HEK293T (cell line): Measurements from ENCODE around the gene C5orf15.

Experiments used
- CTCF ChIA-PET: fragments of 350-600 bp; formaldehyde crosslinking; extraction: SDS; loops from one replicate; lab custom pipeline; 2021; ENCODE audit warnings: antibody characterized with exemption, inconsistent platforms; lab: Yijun Ruan, JAX
- POLR2A ChIA-PET: fragments of 350-600 bp; formaldehyde crosslinking; extraction: SDS; loops from one replicate; lab custom pipeline; 2020; ENCODE audit warnings: antibody characterized with exemption, inconsistent platforms; lab: Yijun Ruan, JAX
- DNase-seq: peaks from one replicate; pipeline ENCODE4 v3.0.0; 2012; ENCODE audit warnings: mixed read lengths; ENCODE audit errors: extremely low spot score
- ARNT ChIP-seq: fragments of 450-650 bp; IDR thresholded peaks from 2 replicates; pipeline ENCODE4 v1.6.1; 2017; ENCODE audit warnings: mild to moderate bottlenecking
- BHLHE40 ChIP-seq: fragments of 450-650 bp; IDR thresholded peaks from 2 replicates; pipeline ENCODE4 v1.6.1; 2016; ENCODE audit warnings: mild to moderate bottlenecking, moderate library complexity, borderline replicate concordance
- CTBP1 ChIP-seq: fragments of 450-650 bp; IDR thresholded peaks from 2 replicates; pipeline ENCODE4 v1.6.1; 2016; ENCODE audit warnings: borderline replicate concordance
- ELF4 ChIP-seq: fragments of 450-650 bp; IDR thresholded peaks from 2 replicates; pipeline ENCODE4 v1.6.1; 2017; ENCODE audit warnings: antibody characterized with exemption
- FOXA1 ChIP-seq: fragments of 450-650 bp; IDR thresholded peaks from 2 replicates; pipeline ENCODE4 v1.6.1; 2016; ENCODE audit warnings: mild to moderate bottlenecking
- FOXK2 ChIP-seq: fragments of 450-650 bp; IDR thresholded peaks from 2 replicates; pipeline ENCODE4 v1.6.1; 2016; ENCODE audit warnings: mild to moderate bottlenecking
- FOXM1 ChIP-seq: fragments of 450-650 bp; IDR thresholded peaks from 2 replicates; pipeline ENCODE4 v1.6.1; 2017; ENCODE audit warnings: mild to moderate bottlenecking, borderline replicate concordance
- HDGF ChIP-seq: fragments of 450-650 bp; IDR thresholded peaks from 2 replicates; pipeline ENCODE4 v1.6.1; 2017; ENCODE audit warnings: antibody characterized with exemption, borderline replicate concordance
- L3MBTL2 ChIP-seq: fragments of 450-650 bp; conservative IDR thresholded peaks from 2 replicates; pipeline ENCODE4 v1.6.1; 2016; ENCODE audit warnings: mild to moderate bottlenecking
- LEF1 ChIP-seq: fragments of 450-650 bp; IDR thresholded peaks from 2 replicates; pipeline ENCODE4 v1.6.1; 2017; ENCODE audit warnings: mild to moderate bottlenecking, borderline replicate concordance
- NFRKB ChIP-seq: fragments of 450-650 bp; IDR thresholded peaks from 2 replicates; pipeline ENCODE4 v1.6.1; 2016; ENCODE audit warnings: mild to moderate bottlenecking, moderate library complexity
- SP1 ChIP-seq: fragments of 450-650 bp; IDR thresholded peaks from 2 replicates; pipeline ENCODE4 v1.6.1; 2017
- SUZ12 ChIP-seq: fragments of 450-650 bp; IDR thresholded peaks from 2 replicates; pipeline ENCODE4 v1.6.1; 2016; ENCODE audit warnings: mild to moderate bottlenecking
- TARDBP ChIP-seq: fragments of 450-650 bp; IDR thresholded peaks from 2 replicates; pipeline ENCODE4 v1.6.1; 2016
- ZNF384 ChIP-seq: fragments of 450-650 bp; IDR thresholded peaks from 2 replicates; pipeline ENCODE4 v1.6.1; 2016
- TF ChIP-seq, protein P1 (sequence below): fragments of 450-650 bp; IDR thresholded peaks from 2 replicates; pipeline ENCODE4 v1.6.1; 2016

The C5orf15 gene

GRCh38 chr5:133995341-133995740 is 26.9 kb upstream of the C5orf15 start:
- TF ChIP-seq, protein P1, sequence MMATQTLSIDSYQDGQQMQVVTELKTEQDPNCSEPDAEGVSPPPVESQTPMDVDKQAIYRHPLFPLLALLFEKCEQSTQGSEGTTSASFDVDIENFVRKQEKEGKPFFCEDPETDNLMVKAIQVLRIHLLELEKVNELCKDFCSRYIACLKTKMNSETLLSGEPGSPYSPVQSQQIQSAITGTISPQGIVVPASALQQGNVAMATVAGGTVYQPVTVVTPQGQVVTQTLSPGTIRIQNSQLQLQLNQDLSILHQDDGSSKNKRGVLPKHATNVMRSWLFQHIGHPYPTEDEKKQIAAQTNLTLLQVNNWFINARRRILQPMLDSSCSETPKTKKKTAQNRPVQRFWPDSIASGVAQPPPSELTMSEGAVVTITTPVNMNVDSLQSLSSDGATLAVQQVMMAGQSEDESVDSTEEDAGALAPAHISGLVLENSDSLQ = no peak
- no peak for TF ChIP-seq SP1
- no peak for TF ChIP-seq LEF1
- no peak for TF ChIP-seq TARDBP
- TF ChIP-seq NFRKB = no peak
- no peak for TF ChIP-seq ELF4
- TF ChIP-seq L3MBTL2 = no peak
- TF ChIP-seq FOXA1 = no peak
- TF ChIP-seq BHLHE40 = no peak
- TF ChIP-seq HDGF = no peak
- no peak for TF ChIP-seq ZNF384
- no peak for TF ChIP-seq SUZ12
- no peak for TF ChIP-seq CTBP1
- ChIA-PET POLR2A (interaction anchor here (1.7 to 2.8 kb wide), 2 partner anchors 9 kb away, joined by 5 to 19 read pairs; partner anchors contain the start of gene VDAC1), CTCF (interaction anchor here (1.1 to 3.3 kb wide), 3 partner anchors 13 to 64 kb away, joined by 3 to 20 read pairs (median 12); no protein-coding TSS in a partner anchor)
- DNase-seq = no peak

DNA sequence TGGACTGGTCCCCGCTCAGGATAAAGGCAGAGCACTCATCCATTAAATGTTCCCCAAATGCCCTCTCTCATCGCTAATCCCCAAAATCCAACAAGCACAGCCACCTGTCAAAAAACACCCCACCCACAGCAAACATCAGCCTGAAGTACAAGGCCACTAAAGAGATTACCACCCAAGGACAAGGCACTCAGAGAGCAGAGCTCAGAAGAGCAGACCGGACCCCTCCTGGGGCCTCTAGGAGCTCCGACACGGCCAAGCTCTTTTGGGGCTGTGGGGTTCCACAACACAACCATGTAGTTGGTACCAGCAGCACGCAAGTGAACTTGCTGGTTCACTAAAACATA is 26.5 kb upstream of the C5orf15 start:
- TF ChIP-seq SP1 (no peak), ARNT (no peak), FOXM1 (no peak), CTBP1 (no peak), L3MBTL2 (no peak), ELF4 (no peak), LEF1 (no peak), SUZ12 (no peak)
- TF ChIP-seq, protein P1 = no peak
- ChIA-PET CTCF (interaction anchor here (1.1 to 3.3 kb wide), 3 partner anchors 13 to 63 kb away, joined by 3 to 20 read pairs (median 12); no protein-coding TSS in a partner anchor), POLR2A (interaction anchor here (1.7 to 2.8 kb wide), 2 partner anchors 9 kb away, joined by 5 to 19 read pairs; partner anchors contain the start of gene VDAC1)
- no peak for DNase-seq

DNA sequence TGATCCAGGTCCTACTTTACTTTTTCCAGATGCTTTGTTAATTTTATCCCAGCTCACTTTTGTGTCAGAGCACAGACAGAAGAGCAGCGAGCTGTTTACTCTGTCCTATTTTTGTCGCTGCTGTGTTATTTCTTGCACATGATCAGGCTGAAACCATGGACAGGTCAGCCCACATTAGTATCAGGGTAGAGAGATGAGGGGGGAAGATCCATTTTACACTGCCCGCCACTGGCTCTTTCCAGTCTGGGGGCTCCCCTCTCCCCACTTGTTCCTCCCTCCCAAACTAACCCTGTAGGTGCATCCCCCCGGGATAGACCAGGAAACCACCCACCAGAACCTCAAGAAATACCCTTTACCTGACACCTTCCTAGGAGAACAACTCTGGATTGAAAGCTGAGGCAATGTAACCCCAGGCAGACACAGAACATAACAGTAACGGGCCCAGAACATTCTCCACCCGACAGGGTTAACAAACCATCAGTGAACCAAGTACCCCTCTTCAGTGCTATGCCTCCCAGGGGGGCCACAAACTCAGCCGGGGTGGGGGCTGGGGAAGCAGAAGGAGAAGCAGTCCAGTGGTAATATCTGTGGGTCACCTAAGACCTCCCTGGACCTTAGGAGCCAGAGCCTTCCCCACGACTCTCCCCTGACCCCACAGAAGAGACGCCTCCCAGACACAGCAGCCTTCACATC is 26.0 kb upstream of the C5orf15 start:
- TF ChIP-seq SP1 (no peak), FOXK2 (no peak), LEF1 (no peak), HDGF (no peak), FOXA1 (no peak), L3MBTL2 (no peak), FOXM1 (no peak), ARNT (no peak), BHLHE40 (no peak), SUZ12 (no peak), CTBP1 (no peak), TARDBP (no peak), ELF4 (no peak), NFRKB (no peak), ZNF384 (no peak)
- TF ChIP-seq, protein P1 = no peak
- CTCF ChIA-PET = no interaction called here
- DNase-seq = no peak
- POLR2A ChIA-PET = interaction anchor here (1.7 to 2.8 kb wide), 3 partner anchors 8 to 10 kb away, joined by 5 to 19 read pairs (median 10); partner anchors contain the start of gene VDAC1

DNA sequence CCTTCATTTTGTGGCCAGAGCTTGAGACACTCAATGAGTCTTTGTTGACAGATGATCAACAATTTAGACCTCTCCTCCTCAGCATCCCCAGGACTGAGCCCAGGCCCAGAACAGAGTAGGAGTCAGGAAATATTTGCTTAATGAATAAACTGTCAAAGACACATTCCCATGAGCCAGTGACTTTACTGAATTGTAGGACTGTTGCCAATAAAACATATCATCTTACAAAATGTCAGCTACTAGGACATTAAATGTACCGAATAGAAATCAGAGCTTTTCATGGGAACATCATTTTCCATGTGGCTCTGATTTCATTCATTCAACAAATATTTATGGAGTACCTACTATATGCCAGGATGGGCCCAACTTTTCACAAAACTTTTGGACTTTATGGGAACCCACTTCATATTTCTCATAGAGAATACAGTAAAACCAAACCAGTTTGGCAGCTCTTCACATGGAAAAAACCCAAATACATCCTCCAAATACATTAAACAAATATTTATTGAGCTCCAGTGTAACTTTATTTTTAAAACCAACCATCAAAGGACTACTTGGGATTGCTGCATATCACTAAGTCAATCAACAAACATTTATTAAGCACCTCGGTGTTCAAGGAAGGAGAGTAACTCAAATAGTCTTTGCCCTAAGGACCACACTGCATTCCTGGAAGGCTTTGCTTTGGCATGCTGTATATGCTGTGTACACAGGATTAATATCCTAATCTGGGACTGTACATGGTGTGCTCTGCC is 24.9 kb upstream of the C5orf15 start:
- ChIA-PET CTCF (interaction anchor here (0.7 to 1.3 kb wide), 4 partner anchors 10 to 46 kb away, joined by 3 to 7 read pairs (median 4); no protein-coding TSS in a partner anchor), POLR2A (interaction anchor here (0.9 to 1.9 kb wide), 2 partner anchors 11 to 23 kb away, joined by 3 to 10 read pairs; partner anchors contain the start of gene VDAC1)
- DNase-seq = no peak
- no peak for TF ChIP-seq HDGF
- no peak for TF ChIP-seq FOXK2
- no peak for TF ChIP-seq TARDBP
- no peak for TF ChIP-seq SP1
- TF ChIP-seq CTBP1 = no peak
- TF ChIP-seq ELF4 = no peak
- no peak for TF ChIP-seq L3MBTL2
- TF ChIP-seq BHLHE40 = no peak
- no peak for TF ChIP-seq ARNT
- TF ChIP-seq NFRKB = no peak
- TF ChIP-seq SUZ12 = no peak
- TF ChIP-seq ZNF384 = no peak
- no peak for TF ChIP-seq FOXA1
- no peak for TF ChIP-seq FOXM1
- TF ChIP-seq, protein P1 = no peak
- no peak for TF ChIP-seq LEF1
